Measurements from ENCODE around the gene ZNF407. TPM values are rescaled to one million over a fixed set of nuclear protein-coding genes. Genes with fewer than 3 reads are reported as not detected.

Gene ZNF407
- polyA plus RNA-seq, 1 experiment, result 5.8 TPM

- TF ChIP-seq CTCF (IDR thresholded peaks at IDR 0.05; ENCODE audit: low read depth, low read length), result no peak
- Histone ChIP-seq H3K4me3 (ENCODE audit: low read depth, low read length) (no peak overlapping the region), H3K27me3 (ENCODE audit: control insufficient read depth, insufficient read depth, low read length) (no peaks in the 10 kb centered on the region), H3K27ac (ENCODE audit: low read depth, low read length) (no peak overlapping the region), H3K9me3 (ENCODE audit: control insufficient read depth, insufficient read depth, low read length) (no peaks in the 10 kb centered on the region)
- DNase-seq (ENCODE audit: low read depth, low spot score), result no peak
- ChIA-PET POLR2A (no interaction called here), CTCF (no interaction called here)
Observed at GRCh38 chr18:74826572-74826971, 228.9 kb downstream of the ZNF407 start.

DNA sequence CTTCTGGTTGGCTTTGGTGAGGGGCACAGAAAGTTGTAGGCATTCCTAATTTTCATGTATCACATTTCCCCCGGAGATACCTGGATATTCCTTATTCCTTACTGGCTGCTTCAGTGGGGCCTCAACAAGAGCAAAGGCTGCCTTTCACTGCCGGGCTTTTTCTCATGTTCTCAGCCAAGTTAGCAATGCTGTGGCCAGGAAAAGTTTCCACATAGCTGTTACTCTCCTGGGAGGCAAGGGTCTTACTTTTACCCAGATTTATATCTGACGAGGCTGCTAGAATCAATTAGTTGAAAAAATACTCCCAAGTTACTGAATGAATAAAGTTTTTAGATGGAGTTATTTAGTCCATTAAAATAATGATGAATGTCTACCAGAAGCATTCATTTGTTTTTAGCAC lies 230.5 kb downstream of the ZNF407 start:
- ChIA-PET CTCF (no interaction called here), POLR2A (no interaction called here)
- DNase-seq (ENCODE audit: low read depth, low spot score), result no peak
- H3K4me3 ChIP-seq (ENCODE audit: low read depth, low read length), result no peak overlapping the region
- no peaks in the 10 kb centered on the region for H3K27me3 ChIP-seq (ENCODE audit: control insufficient read depth, insufficient read depth, low read length)
- H3K9me3 ChIP-seq (ENCODE audit: control insufficient read depth, insufficient read depth, low read length), result no peaks in the 10 kb centered on the region
- no peak overlapping the region for H3K27ac ChIP-seq (ENCODE audit: low read depth, low read length)
- TF ChIP-seq CTCF (IDR thresholded peaks at IDR 0.05; ENCODE audit: low read depth, low read length), result no peak

DNA sequence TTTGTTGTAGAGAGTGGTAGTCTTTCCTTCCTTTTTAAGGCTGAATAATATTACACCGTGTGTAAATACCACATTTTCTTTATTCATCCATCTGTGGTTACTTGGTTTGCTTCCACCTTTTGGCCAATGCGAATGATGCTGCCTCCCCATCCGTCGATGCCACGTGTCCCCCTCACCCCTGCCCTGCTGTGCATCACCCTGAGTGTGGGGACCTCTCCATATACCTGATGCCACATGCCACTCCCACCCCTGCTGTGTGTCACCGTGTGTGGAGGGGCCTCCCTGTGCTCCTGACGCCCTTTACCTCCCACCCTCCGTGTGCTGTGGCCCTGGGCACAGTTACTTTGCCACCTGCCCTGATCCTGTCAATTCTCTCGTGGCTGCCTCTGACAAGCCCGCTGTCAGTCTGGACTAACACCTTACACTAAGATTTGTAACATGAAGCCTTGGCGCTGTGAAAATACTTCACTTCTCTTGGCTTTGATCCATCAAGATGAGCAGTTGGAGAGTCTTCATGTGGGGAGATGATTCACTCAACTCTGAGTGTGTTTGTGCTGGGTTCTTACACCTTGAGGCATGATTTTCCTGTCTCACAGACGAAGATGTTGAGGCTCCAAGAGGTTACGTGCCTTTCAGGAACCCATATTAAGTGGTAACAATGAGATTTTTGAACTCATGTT lies 234.0 kb downstream of the ZNF407 start:
- Histone ChIP-seq H3K9me3 (ENCODE audit: control insufficient read depth, insufficient read depth, low read length) (no peaks in the 10 kb centered on the region), H3K4me3 (ENCODE audit: low read depth, low read length) (no peak overlapping the region), H3K27ac (ENCODE audit: low read depth, low read length) (no peak overlapping the region), H3K27me3 (ENCODE audit: control insufficient read depth, insufficient read depth, low read length) (no peaks in the 10 kb centered on the region)
- ChIA-PET CTCF (no interaction called here), POLR2A (no interaction called here)
- no peak for TF ChIP-seq CTCF (IDR thresholded peaks at IDR 0.05; ENCODE audit: low read depth, low read length)
- DNase-seq (ENCODE audit: low read depth, low spot score), result no peak

- no peak for TF ChIP-seq CTCF (IDR thresholded peaks at IDR 0.05; ENCODE audit: low read depth, low read length)
- CTCF ChIA-PET, result no interaction called here
Observed at GRCh38 chr18:74832381-74832780, 234.7 kb downstream of the ZNF407 start.

GRCh38 chr18:74832999-74833398 lies 235.3 kb downstream of the ZNF407 start:
- H3K27ac ChIP-seq (ENCODE audit: low read depth, low read length), result no peak overlapping the region
- no peaks in the 10 kb centered on the region for H3K27me3 ChIP-seq (ENCODE audit: control insufficient read depth, insufficient read depth, low read length)
- no peak for TF ChIP-seq CTCF (IDR thresholded peaks at IDR 0.05; ENCODE audit: low read depth, low read length)
- CTCF ChIA-PET, result no interaction called here
- no peak overlapping the region for H3K4me3 ChIP-seq (ENCODE audit: low read depth, low read length)
- POLR2A ChIA-PET, result no interaction called here
- no peaks in the 10 kb centered on the region for H3K9me3 ChIP-seq (ENCODE audit: control insufficient read depth, insufficient read depth, low read length)
- DNase-seq (ENCODE audit: low read depth, low spot score), result no peak

More at GRCh38 chr18:74832381-74832780, 234.7 kb downstream of the ZNF407 start:
- no peaks in the 10 kb centered on the region for H3K9me3 ChIP-seq (ENCODE audit: control insufficient read depth, insufficient read depth, low read length)
- DNase-seq (ENCODE audit: low read depth, low spot score), result no peak
- no peak overlapping the region for H3K4me3 ChIP-seq (ENCODE audit: low read depth, low read length)
- POLR2A ChIA-PET, result no interaction called here
- H3K27ac ChIP-seq (ENCODE audit: low read depth, low read length), result no peak overlapping the region
- H3K27me3 ChIP-seq (ENCODE audit: control insufficient read depth, insufficient read depth, low read length), result no peaks in the 10 kb centered on the region
